Upper lobe of left lung (tissue), 6 donors: ENCODE data around the gene TERT. TPM values are rescaled to one million over a fixed set of nuclear protein-coding genes. Genes with fewer than 3 reads are reported as not detected.

Experiments
- ATAC-seq, 2 donors: fragments of 200-7000 bp; cut with Tn5 transposase; one replicate each; pipeline ENCODE4 v1.9.1; 2022; ENCODE audit warnings: mild to moderate bottlenecking in 2 of 2, moderate library complexity in 2 of 2; ENCODE audit not compliant: low FRiP score in 2 of 2
- DNase-seq, 2 donors: peaks; one replicate each; pipeline ENCODE4 v3.0.0-alpha.2; 2019 to 2020
- H3K27ac ChIP-seq, 4 donors: fragments of 200-600 bp; sonication (generic); one replicate each; pipeline ENCODE4 v1.5.1; 2016 to 2019
- H3K27me3 ChIP-seq, 4 donors: fragments of 200-600 bp; sonication (generic); one replicate each; pipeline ENCODE4 v1.5.1; 2017 to 2019
- H3K36me3 ChIP-seq, 4 donors: fragments of 200-600 bp; sonication (generic); one replicate each; pipeline ENCODE4 v1.5.1; 2016 to 2019
- H3K4me1 ChIP-seq, 4 donors: fragments of 200-600 bp; sonication (generic); one replicate each; pipeline ENCODE4 v1.5.1; 2018 to 2019
- H3K4me3 ChIP-seq, 4 donors: fragments of 200-600 bp; sonication (generic); one replicate each; pipeline ENCODE4 v1.5.1; 2017 to 2019; ENCODE audit warnings: mild to moderate bottlenecking in 2 of 4, moderate library complexity in 1 of 4
- H3K9me3 ChIP-seq, 4 donors: fragments of 200-600 bp; sonication (generic); one replicate each; pipeline ENCODE4 v1.5.1; 2018 to 2019
- EP300 ChIP-seq, 4 donors: sonication (generic); formaldehyde crosslinking; IDR thresholded peaks; one replicate each; pipeline ENCODE4 v1.5.1; 2017; ENCODE audit warnings: antibody characterized with exemption in 4 of 4, control low read depth in 2 of 4
- POLR2A ChIP-seq, 4 donors: fragments of 450-650 bp; IDR thresholded peaks; one replicate each; pipeline ENCODE4 v1.5.1; 2016 to 2017; ENCODE audit warnings: antibody characterized with exemption in 4 of 4, mild to moderate bottlenecking in 2 of 4
- POLR2AphosphoS5 ChIP-seq, 2 donors: sonication (generic); formaldehyde crosslinking; IDR thresholded peaks; one replicate each; pipeline ENCODE4 v1.5.1; 2017; ENCODE audit warnings: antibody characterized with exemption in 2 of 2
- WGBS, 2 donors: methylation state at CpG; one replicate each; pipeline ENCODE4 v1.1.5; 2017 to 2018; 5-methylcytosine and 5-hydroxymethylcytosine counted together
- total RNA-seq, 6 donors: library from RNA; depleted of rRNA in 4 of 6; stranded (reverse); fragments of >200 nt in 4 of 6; gene quantifications; one replicate each; pipeline versions ENCODE4 v1.1.0 to v1.2.1, GENCODE V29; 2016 to 2021
- TF ChIP-seq, protein P1 (sequence below), 6 experiments: fragments of 450-650 bp in 4 of 6; fragments of 200-600 bp in 2 of 6; sonication (generic) in 2 of 6; IDR thresholded peaks; one replicate each; pipeline ENCODE4 v1.5.1; 2016 to 2019; ENCODE audit warnings: antibody characterized with exemption in 6 of 6
- donor health status: DM: no; HTN: no; CAD: no; lungs with moderate emphysema.
- donor health status: DM: no; HTN: yes; CAD: no; lungs with severe emphysema.

The TERT gene
- total RNA-seq, 6 donors from 2014 or later: 0.06 to 0.07 TPM; not detected in 4

DNA sequence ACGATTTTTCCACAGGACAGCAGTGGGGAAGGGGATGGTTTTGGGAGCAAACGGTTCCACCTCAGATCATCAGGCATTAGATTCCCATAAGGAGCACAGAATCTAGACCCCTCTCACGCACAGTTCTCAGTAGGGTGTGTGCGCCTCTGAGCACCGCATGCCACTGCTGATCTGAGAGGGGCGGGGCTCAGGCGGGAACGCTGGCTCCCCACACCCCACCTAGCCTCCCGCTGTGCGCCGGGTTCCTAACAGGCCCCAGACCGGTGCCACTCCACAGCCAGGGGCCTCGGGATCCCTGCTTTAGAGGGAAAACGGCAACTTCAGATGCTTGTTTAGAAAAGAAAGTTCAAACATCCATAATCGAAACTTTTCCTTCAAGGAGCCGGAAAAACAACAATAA is 20.4 kb downstream of the TERT start:
- ATAC-seq (no peak), DNase-seq (no peak)
- WGBS, 2 donors: 82 to 91% methylated on average over 16 of the region's 16 CpGs
- Histone ChIP-seq H3K4me3 (no peak overlapping the region), H3K27ac (no peak overlapping the region), H3K9me3 (no peaks in the 10 kb centered on the region), H3K4me1 (no peaks in the 10 kb centered on the region), H3K27me3 (no peaks in the 10 kb centered on the region), H3K36me3 (no peaks in the 10 kb centered on the region)
- no peak for TF ChIP-seq EP300 (IDR thresholded peaks at IDR 0.05)
- TF ChIP-seq, protein P1, sequence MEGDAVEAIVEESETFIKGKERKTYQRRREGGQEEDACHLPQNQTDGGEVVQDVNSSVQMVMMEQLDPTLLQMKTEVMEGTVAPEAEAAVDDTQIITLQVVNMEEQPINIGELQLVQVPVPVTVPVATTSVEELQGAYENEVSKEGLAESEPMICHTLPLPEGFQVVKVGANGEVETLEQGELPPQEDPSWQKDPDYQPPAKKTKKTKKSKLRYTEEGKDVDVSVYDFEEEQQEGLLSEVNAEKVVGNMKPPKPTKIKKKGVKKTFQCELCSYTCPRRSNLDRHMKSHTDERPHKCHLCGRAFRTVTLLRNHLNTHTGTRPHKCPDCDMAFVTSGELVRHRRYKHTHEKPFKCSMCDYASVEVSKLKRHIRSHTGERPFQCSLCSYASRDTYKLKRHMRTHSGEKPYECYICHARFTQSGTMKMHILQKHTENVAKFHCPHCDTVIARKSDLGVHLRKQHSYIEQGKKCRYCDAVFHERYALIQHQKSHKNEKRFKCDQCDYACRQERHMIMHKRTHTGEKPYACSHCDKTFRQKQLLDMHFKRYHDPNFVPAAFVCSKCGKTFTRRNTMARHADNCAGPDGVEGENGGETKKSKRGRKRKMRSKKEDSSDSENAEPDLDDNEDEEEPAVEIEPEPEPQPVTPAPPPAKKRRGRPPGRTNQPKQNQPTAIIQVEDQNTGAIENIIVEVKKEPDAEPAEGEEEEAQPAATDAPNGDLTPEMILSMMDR (IDR thresholded peaks at IDR 0.05): no peak
- TF ChIP-seq POLR2A (IDR thresholded peaks at IDR 0.05): no peak
- no peak for TF ChIP-seq POLR2AphosphoS5 (IDR thresholded peaks at IDR 0.05)

GRCh38 chr5:1273745-1274144 is 21.1 kb downstream of the TERT start:
- no peak for ATAC-seq
- 94% methylated on average over 17 to 18 of the region's 20 CpGs for WGBS, 2 donors
- H3K4me1 ChIP-seq: no peaks in the 10 kb centered on the region
- no peaks in the 10 kb centered on the region for H3K36me3 ChIP-seq
- no peak overlapping the region for H3K27ac ChIP-seq
- no peaks in the 10 kb centered on the region for H3K9me3 ChIP-seq
- H3K27me3 ChIP-seq: no peaks in the 10 kb centered on the region
- no peak for TF ChIP-seq EP300 (IDR thresholded peaks at IDR 0.05)
- TF ChIP-seq POLR2A (IDR thresholded peaks at IDR 0.05): no peak
- TF ChIP-seq, protein P1 (IDR thresholded peaks at IDR 0.05): no peak
- no peak overlapping the region for H3K4me3 ChIP-seq
- no peak for DNase-seq

- WGBS, 2 donors: 94 to 97% methylated on average over 12 to 15 of the region's 21 CpGs
- peak in 1 of 2 donors; percentile 70 for DNase-seq
Measured at GRCh38 chr5:1272201-1272600, 22.7 kb downstream of the TERT start.

DNA sequence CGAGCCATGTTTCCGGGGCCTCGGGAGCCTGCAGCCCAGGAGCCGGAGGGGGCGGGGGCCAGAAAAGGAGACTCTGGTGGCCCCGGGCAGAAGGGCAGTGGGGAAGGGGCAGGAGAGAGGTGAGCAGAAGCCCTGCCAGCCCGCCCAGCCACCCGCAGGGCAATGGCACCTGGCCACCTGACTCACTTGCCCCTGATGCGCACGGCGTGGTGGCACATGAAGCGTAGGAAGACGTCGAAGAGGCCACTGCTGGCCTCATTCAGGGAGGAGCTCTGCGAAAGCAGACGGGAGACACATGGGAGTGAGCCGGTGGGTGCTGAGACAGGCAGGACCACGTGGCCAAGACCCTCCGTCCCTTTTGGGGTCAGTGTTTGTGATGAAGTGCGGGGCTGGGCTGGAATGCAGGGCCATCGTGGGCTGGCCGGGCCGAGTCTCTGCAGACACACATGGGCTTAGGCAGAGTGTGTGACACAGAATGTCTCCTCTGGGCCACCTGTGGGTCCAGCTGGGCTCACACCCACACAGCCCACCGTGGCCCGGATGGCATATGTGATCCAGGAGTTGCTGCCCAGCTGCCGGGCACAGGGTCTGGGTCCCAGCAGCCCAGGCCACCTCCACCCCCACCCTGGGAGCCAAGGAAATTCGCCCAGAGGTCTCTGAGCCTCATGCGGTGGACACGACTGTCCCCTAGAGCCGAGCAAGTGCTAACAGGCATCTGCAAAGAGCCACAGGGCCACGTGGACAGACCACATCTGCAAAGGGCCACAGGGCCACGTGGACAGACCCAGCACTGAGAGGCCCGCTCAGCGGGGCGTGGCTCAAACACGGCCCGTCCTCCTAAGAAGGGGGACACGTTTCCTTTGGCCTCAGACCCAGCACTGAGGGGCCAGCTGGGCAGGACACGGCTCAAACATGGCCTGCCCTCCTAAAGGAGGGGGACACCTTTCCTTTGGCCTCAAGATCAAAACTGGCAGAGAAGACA is 23.6 kb downstream of the TERT start:
- Histone ChIP-seq H3K27me3 (no peaks in the 10 kb centered on the region), H3K36me3 (no peaks in the 10 kb centered on the region), H3K9me3 (no peaks in the 10 kb centered on the region), H3K4me3 (no peak overlapping the region), H3K4me1 (no peaks in the 10 kb centered on the region), H3K27ac (no peak overlapping the region)
- peak; percentile 14 to 37 for ATAC-seq
- peak in 1 of 2 donors; percentile 77 for DNase-seq
- TF ChIP-seq POLR2A (IDR thresholded peaks at IDR 0.05): no peak
- TF ChIP-seq POLR2AphosphoS5 (IDR thresholded peaks at IDR 0.05): no peak
- no peak for TF ChIP-seq EP300 (IDR thresholded peaks at IDR 0.05)
- TF ChIP-seq, protein P1 (IDR thresholded peaks at IDR 0.05): no peak
- WGBS, 2 donors: 89 to 92% methylated on average over 16 to 39 of the region's 39 CpGs

More at GRCh38 chr5:1272201-1272600, 22.7 kb downstream of the TERT start:
- Histone ChIP-seq H3K4me1 (no peaks in the 10 kb centered on the region), H3K36me3 (no peaks in the 10 kb centered on the region), H3K4me3 (no peak overlapping the region), H3K27ac (no peak overlapping the region), H3K27me3 (no peaks in the 10 kb centered on the region), H3K9me3 (no peaks in the 10 kb centered on the region)
- TF ChIP-seq POLR2AphosphoS5 (IDR thresholded peaks at IDR 0.05) (no peak), EP300 (IDR thresholded peaks at IDR 0.05) (no peak), POLR2A (IDR thresholded peaks at IDR 0.05) (no peak)
- TF ChIP-seq, protein P1 (IDR thresholded peaks at IDR 0.05): no peak
- no peak for ATAC-seq
